HepG2 (cell line): ENCODE results near the gene STH.

Source experiments
- ARID2 ChIP-seq: sonication (generic); formaldehyde crosslinking; IDR thresholded peaks from 2 replicates; pipeline ENCODE4 v1.8.1; 2022; ENCODE audit warnings: mild to moderate bottlenecking, missing genetic modification reagents, borderline replicate concordance
- CBX2 ChIP-seq, 2 experiments: fragments of 200-600 bp in 1 of 2; sonication (generic); formaldehyde crosslinking in 1 of 2; IDR thresholded peaks; 2 replicates each; pipeline versions ENCODE4 v1.7.0 to v1.8.1; 2018 to 2022; ENCODE audit warnings: low read depth in 2 of 2, low read length in 1 of 2, mild to moderate bottlenecking in 1 of 2, missing genetic modification reagents in 1 of 2
- CHCHD3 ChIP-seq: sonication (generic); formaldehyde crosslinking; IDR thresholded peaks from 2 replicates; pipeline ENCODE4 v1.8.0; 2022; ENCODE audit warnings: mild to moderate bottlenecking, missing genetic modification reagents, moderate library complexity
- CHD2 ChIP-seq: IDR thresholded peaks from 2 replicates; pipeline ENCODE4 v1.6.1; 2011; ENCODE audit warnings: low read depth, low read length, improper control_type of control experiment
- E2F5 ChIP-seq: sonication (generic); formaldehyde crosslinking; conservative IDR thresholded peaks from 2 replicates; pipeline ENCODE4 v1.4.0; 2020; ENCODE audit warnings: missing genetic modification reagents
- ELF1 ChIP-seq: sonication (generic); formaldehyde crosslinking; IDR thresholded peaks from 2 replicates; pipeline ENCODE4 v1.4.0; 2020; ENCODE audit warnings: missing genetic modification reagents
- FOXP4 ChIP-seq: sonication (generic); formaldehyde crosslinking; IDR thresholded peaks from 2 replicates; pipeline ENCODE4 v1.4.0; 2020; ENCODE audit warnings: missing genetic modification reagents
- MTA3 ChIP-seq: sonication (generic); formaldehyde crosslinking; IDR thresholded peaks from 2 replicates; pipeline ENCODE4 v1.4.0; 2020; ENCODE audit warnings: missing genetic modification reagents
- TF ChIP-seq, protein P1 (sequence below): sonication (generic); formaldehyde crosslinking; IDR thresholded peaks from 2 replicates; pipeline ENCODE4 v1.5.0; 2020; ENCODE audit warnings: mild to moderate bottlenecking, missing genetic modification reagents, moderate library complexity

DNA sequence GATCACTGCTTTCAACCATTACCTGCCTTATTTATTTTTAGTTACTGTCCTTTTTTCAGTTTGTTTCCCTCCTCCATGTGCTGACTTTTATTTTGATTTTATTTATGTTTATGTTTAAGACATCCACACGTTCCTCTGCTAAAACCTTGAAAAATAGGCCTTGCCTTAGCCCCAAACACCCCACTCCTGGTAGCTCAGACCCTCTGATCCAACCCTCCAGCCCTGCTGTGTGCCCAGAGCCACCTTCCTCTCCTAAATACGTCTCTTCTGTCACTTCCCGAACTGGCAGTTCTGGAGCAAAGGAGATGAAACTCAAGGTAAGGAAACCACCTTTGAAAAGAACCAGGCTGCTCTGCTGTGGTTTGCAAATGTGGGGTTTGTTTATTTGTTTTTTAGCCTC lies 9.3 kb upstream of the STH start:
- TF ChIP-seq CHD2 (no peak), CBX2 (IDR thresholded peaks at IDR 0.05; ENCODE audit: low read depth, low read length) (no peak), CBX2 (CRISPR knock-in tag; IDR thresholded peaks at IDR 0.05; ENCODE audit: low read depth) (no peak), CHCHD3 (CRISPR knock-in tag) (no peak), FOXP4 (CRISPR knock-in tag) (no peak), ARID2 (CRISPR knock-in tag) (no peak), E2F5 (CRISPR knock-in tag) (no peak), MTA3 (CRISPR knock-in tag) (no peak), ELF1 (CRISPR knock-in tag) (no peak)
- TF ChIP-seq, protein P1, sequence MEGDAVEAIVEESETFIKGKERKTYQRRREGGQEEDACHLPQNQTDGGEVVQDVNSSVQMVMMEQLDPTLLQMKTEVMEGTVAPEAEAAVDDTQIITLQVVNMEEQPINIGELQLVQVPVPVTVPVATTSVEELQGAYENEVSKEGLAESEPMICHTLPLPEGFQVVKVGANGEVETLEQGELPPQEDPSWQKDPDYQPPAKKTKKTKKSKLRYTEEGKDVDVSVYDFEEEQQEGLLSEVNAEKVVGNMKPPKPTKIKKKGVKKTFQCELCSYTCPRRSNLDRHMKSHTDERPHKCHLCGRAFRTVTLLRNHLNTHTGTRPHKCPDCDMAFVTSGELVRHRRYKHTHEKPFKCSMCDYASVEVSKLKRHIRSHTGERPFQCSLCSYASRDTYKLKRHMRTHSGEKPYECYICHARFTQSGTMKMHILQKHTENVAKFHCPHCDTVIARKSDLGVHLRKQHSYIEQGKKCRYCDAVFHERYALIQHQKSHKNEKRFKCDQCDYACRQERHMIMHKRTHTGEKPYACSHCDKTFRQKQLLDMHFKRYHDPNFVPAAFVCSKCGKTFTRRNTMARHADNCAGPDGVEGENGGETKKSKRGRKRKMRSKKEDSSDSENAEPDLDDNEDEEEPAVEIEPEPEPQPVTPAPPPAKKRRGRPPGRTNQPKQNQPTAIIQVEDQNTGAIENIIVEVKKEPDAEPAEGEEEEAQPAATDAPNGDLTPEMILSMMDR = no peak
